HUDEP-2 (cell line): ENCODE measurements around the gene SERPINE3.

Source experiments
- DNase-seq, 76 experiments: peaks; one replicate each; lab custom pipeline; 2025; ENCODE audit not compliant: unreplicated experiment in 76 of 76; lab: John Stamatoyannopoulos, UW

SERPINE3 gene

DNA sequence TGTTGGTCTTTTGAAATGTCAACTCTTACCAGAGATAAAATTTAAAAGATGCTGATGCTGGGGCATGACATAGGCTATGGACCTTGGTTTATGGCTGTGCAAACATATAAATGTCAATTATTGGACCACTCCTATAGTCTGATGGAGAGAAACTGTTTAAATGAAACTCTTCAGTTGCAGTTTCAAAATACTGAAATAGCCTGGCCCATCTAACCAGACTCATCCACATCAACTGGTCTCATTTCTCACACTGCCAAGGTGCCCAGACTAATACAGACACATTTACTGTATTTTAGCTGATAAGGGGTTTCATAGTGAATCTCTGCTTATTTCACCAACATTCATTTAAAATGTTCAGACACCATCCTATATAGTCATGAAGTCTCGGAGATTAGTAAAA lies 19.9 kb downstream of the SERPINE3 start:
- DNase-seq = no peak

GRCh38 chr13:51360489-51360888 lies 21.0 kb downstream of the SERPINE3 start:
- DNase-seq = no peak

GRCh38 chr13:51361106-51361505 lies 21.6 kb downstream of the SERPINE3 start:
- no peak for DNase-seq

DNA sequence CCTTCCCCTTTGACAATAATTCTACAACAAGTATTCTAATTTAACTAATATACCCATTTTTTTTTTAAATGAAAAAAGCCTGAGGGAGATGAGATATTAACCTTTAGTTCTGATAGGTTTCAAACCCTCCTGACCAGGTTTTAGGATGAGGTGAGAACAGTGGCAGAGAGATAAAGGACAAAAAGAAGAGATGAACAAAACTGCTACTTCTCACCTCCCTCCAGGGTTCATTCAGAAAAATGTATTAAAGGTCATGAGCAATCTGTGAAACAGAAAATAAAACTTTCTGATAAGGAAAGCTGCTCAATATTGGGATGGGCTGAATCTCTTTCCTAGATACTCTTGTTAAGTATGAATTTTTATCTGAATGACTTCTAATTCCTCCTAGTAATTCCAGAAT lies 24.1 kb downstream of the SERPINE3 start:
- DNase-seq = no peak

DNA sequence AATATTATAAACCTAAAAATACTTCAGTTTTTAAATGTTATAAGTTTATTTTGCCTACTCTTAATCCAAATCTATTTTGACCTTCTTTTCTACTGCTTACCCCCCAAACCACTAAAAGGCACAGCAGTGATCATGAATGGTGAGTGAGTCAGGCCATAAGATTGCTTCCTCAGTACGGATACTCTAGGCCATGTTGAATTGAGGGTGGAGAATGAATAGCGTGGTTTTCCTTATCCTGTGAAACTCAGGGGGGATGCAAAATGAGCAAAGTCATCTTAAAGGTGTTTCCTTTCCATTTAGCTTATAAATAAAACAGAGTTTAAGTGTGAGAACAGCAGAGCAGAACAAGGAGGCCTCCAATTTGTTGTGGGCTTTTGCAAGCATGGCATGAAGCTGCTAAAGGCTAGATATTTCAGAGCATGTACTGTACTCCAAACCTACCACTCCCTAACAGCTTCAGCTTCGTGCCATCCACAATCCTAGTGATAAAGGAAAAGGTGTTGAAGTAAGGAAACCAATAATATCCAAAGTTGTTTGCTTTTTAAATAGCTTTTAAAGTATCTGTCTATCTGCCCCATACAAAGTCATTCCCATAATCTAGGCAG lies 25.0 kb downstream of the SERPINE3 start:
- DNase-seq = no peak

- DNase-seq = no peak
These were observed 30.6 kb downstream of the SERPINE3 start for GRCh38 chr13:51370116-51370515.

GRCh38 chr13:51370811-51371210 lies 31.3 kb downstream of the SERPINE3 start:
- no peak for DNase-seq

- no peak for DNase-seq
These were observed 32.4 kb downstream of the SERPINE3 start for GRCh38 chr13:51371768-51372399.

DNA sequence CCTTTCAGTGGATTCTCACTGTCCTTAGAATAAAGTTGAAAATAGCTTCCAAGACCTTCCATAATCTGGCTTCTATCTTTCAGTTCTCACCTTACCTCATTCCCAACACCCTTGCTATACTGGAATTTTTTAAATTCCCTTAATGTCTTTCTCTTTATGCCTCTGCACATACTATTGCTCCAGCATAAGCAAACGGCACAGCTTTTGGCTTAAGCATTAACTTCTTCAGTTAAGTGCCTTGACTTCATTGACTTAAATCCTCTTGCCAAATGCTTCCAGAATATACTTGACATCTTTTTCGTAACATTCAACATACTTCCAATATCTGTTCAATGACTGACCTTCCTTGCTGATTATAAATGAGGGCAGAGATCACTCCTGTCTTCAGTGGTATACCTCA lies 34.0 kb downstream of the SERPINE3 start:
- no peak for DNase-seq

- DNase-seq = no peak
These were observed 40.8 kb downstream of the SERPINE3 start for GRCh38 chr13:51380269-51380668.

- DNase-seq = no peak
These were observed 45.6 kb downstream of the SERPINE3 start for GRCh38 chr13:51385114-51385513.

GRCh38 chr13:51394724-51395123 lies 55.2 kb downstream of the SERPINE3 start:
- DNase-seq = no peak

DNA sequence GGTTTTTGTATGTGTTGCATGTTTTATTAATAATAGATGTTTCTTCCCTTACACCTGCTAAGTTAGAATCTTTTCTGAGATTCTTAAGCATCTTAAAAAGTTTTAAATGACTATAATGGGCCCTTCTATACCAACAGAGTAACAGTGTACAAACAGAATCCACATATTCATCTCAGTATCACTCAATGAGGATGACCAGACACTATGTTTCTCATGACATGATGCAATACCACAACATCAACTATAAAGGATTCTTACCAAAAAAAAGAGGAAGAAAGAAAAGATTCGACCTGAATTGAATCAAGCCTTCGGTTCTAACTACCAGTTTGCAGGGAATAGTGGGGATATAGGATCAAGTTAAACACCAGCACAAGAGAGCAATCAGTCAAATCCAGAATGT lies 56.9 kb downstream of the SERPINE3 start:
- DNase-seq = peak in 1 of 76 experiments; percentile 6

- no peak for DNase-seq
These were observed 57.9 kb downstream of the SERPINE3 start for GRCh38 chr13:51397262-51397941.

DNA sequence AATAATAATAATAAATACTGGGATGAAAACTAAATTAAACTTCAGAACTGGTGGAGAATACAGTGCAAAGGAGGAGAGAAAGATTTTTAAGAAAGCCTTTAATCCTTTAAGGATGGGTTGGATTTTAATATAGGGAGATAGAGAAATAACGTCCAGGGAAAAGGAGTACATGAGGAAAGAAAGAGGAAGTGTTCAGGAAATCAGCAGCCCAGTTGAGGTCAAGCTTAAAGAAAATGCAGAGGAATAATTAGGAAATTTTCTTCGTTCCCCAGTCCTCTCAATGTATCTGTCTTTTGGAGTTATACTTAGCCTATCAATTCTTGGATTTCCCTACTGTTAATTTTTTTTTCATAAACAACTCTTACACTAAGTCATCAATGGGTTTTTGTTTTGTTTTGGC lies 65.7 kb downstream of the SERPINE3 start:
- no peak for DNase-seq

GRCh38 chr13:51412431-51412830 lies 72.9 kb downstream of the SERPINE3 start:
- no peak for DNase-seq
